Tibial nerve (tissue), 3 donors: ENCODE data around the gene GATC.

ENCODE experiments used
- POLR2A ChIP-seq, 2 donors: fragments of 450-650 bp; IDR thresholded peaks; one replicate each; pipeline ENCODE4 v1.6.1; 2017; ENCODE audit warnings: antibody characterized with exemption in 2 of 2, mild to moderate bottlenecking in 2 of 2, moderate library complexity in 2 of 2
- TF ChIP-seq, protein P1 (sequence below), 5 experiments: fragments of 200-600 bp in 3 of 5; fragments of 450-650 bp in 2 of 5; sonication (generic) in 3 of 5; IDR thresholded peaks; one replicate each; pipeline ENCODE4 v1.5.1; 2016 to 2019; ENCODE audit warnings: antibody characterized with exemption in 5 of 5, mild to moderate bottlenecking in 3 of 5, moderate library complexity in 2 of 5

DNA sequence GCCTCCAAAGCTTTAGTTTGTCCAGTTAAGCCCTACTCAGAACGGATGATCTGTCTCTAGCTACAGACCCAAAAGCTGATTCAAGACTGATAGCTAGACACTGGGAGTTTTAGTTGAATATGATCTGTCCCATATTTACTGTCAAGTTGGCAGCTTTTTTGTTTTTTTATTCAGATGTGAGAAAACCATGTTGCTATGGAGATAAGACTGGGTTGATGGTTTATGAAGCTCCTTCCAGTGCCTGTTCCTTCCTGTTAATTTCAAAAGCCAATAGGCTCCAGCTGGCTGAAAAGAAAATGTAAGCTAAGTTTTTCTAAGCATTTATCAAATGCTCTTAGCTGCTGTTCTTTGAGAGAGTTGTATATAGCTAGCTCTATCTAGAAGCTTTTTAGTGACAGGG lies 54.3 kb downstream of the GATC start:
- TF ChIP-seq, protein P1, sequence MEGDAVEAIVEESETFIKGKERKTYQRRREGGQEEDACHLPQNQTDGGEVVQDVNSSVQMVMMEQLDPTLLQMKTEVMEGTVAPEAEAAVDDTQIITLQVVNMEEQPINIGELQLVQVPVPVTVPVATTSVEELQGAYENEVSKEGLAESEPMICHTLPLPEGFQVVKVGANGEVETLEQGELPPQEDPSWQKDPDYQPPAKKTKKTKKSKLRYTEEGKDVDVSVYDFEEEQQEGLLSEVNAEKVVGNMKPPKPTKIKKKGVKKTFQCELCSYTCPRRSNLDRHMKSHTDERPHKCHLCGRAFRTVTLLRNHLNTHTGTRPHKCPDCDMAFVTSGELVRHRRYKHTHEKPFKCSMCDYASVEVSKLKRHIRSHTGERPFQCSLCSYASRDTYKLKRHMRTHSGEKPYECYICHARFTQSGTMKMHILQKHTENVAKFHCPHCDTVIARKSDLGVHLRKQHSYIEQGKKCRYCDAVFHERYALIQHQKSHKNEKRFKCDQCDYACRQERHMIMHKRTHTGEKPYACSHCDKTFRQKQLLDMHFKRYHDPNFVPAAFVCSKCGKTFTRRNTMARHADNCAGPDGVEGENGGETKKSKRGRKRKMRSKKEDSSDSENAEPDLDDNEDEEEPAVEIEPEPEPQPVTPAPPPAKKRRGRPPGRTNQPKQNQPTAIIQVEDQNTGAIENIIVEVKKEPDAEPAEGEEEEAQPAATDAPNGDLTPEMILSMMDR (IDR thresholded peaks at IDR 0.05) = no peak
- TF ChIP-seq POLR2A (IDR thresholded peaks at IDR 0.05) = no peak
